ENCODE measurements around the gene DUSP1. TPM values are rescaled to one million over a fixed set of nuclear protein-coding genes. Genes with fewer than 3 reads are reported as not detected.

DUSP1 gene
- total and polyA plus RNA-seq, 9 of the 15 experiments (the other 6 are each of a cell fraction or from before 2014, with no cell fraction given): 2.1 to 14.2 (median 8.5) TPM

DNA sequence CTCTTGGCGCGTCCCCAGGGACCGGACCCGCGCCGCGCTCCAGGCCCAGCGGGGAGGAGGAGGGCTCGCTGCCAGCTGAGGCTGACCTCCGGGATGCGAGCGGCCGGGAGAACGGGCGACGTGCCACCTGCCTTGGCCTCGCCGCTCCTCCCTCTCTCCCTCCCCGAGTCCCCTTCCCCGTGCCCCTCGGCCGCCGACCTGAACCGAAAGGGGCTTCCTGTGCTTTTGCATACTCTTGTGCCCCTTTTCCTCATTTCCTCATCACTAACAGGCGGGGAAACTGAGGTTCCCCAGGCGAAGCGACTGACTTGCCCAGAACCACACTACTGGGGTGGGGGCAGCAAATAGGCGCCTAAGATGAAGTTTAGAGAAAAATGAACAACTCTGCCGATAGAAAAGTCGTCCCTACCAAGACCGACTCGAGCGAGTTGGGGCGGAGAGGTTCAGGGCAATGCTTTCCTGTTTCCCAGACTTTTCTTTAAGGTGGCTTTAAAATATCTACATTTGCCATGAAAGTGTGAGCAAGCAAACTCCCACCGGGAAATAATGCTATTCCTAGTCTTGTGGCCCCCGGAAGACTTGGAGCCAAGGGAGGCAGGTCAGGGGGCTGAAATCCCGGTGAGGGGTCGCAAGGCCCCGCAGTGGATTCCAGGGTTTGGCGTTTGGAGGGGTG is 580 bp upstream of the DUSP1 start (continued):
- TF ChIP-seq ASH1L (IDR thresholded peaks at IDR 0.05; ENCODE audit: borderline replicate concordance, low read depth, partially characterized antibody) (no peak), GATAD2A (IDR thresholded peaks at IDR 0.05) (no peak), ZNF143 (CRISPR knock-in tag; IDR thresholded peaks at IDR 0.05) (no peak), RB1 (IDR thresholded peaks at IDR 0.05; ENCODE audit: low read depth) (0 out of 2 replicates have a peak, but pooled peaks have one; percentile 5), CEBPG (CRISPR knock-in tag; IDR thresholded peaks at IDR 0.05) (no peak), CEBPG (tag; conservative IDR thresholded peaks at IDR 0.05 in 1 of 2, IDR thresholded peaks at IDR 0.05 in 1 of 2) (no peak), BHLHE40 (IDR thresholded peaks at IDR 0.05; ENCODE audit: low read length) (no peak), RNF2 (IDR thresholded peaks at IDR 0.05) (no peak), RBM15 (IDR thresholded peaks at IDR 0.05; ENCODE audit: insufficient read depth, low read length) (no peak), NFRKB (IDR thresholded peaks at IDR 0.05; ENCODE audit: low read depth) (peak; percentile 69), SMARCC2 (IDR thresholded peaks at IDR 0.05; ENCODE audit: low read depth) (no peak; the same call in 1 of the 2 replicates), ZC3H4 (CRISPR knock-in tag; IDR thresholded peaks at IDR 0.05; ENCODE audit: borderline replicate concordance) (peak; percentile 86; the same call in 1 of the 2 replicates), GABPA (tag; conservative IDR thresholded peaks at IDR 0.05; ENCODE audit: low read depth) (no peak), BRD4 (IDR thresholded peaks at IDR 0.05) (peak; percentile 33), HNRNPL (IDR thresholded peaks at IDR 0.05; ENCODE audit: low read depth, low read length) (no peak), MTA3 (IDR thresholded peaks at IDR 0.05; ENCODE audit: borderline replicate concordance) (no peak), HLTF (IDR thresholded peaks at IDR 0.05) (no peak), ZNF316 (IDR thresholded peaks at IDR 0.05) (no peak), ZNF274 (IDR thresholded peaks at IDR 0.05; ENCODE audit: borderline replicate concordance, low read depth, low read length) (no peak), AFF4 (CRISPR knock-in tag; IDR thresholded peaks at IDR 0.05) (no peak), ZNF77 (CRISPR knock-in tag; IDR thresholded peaks at IDR 0.05) (no peak)
- TF ChIP-seq, protein P1, sequence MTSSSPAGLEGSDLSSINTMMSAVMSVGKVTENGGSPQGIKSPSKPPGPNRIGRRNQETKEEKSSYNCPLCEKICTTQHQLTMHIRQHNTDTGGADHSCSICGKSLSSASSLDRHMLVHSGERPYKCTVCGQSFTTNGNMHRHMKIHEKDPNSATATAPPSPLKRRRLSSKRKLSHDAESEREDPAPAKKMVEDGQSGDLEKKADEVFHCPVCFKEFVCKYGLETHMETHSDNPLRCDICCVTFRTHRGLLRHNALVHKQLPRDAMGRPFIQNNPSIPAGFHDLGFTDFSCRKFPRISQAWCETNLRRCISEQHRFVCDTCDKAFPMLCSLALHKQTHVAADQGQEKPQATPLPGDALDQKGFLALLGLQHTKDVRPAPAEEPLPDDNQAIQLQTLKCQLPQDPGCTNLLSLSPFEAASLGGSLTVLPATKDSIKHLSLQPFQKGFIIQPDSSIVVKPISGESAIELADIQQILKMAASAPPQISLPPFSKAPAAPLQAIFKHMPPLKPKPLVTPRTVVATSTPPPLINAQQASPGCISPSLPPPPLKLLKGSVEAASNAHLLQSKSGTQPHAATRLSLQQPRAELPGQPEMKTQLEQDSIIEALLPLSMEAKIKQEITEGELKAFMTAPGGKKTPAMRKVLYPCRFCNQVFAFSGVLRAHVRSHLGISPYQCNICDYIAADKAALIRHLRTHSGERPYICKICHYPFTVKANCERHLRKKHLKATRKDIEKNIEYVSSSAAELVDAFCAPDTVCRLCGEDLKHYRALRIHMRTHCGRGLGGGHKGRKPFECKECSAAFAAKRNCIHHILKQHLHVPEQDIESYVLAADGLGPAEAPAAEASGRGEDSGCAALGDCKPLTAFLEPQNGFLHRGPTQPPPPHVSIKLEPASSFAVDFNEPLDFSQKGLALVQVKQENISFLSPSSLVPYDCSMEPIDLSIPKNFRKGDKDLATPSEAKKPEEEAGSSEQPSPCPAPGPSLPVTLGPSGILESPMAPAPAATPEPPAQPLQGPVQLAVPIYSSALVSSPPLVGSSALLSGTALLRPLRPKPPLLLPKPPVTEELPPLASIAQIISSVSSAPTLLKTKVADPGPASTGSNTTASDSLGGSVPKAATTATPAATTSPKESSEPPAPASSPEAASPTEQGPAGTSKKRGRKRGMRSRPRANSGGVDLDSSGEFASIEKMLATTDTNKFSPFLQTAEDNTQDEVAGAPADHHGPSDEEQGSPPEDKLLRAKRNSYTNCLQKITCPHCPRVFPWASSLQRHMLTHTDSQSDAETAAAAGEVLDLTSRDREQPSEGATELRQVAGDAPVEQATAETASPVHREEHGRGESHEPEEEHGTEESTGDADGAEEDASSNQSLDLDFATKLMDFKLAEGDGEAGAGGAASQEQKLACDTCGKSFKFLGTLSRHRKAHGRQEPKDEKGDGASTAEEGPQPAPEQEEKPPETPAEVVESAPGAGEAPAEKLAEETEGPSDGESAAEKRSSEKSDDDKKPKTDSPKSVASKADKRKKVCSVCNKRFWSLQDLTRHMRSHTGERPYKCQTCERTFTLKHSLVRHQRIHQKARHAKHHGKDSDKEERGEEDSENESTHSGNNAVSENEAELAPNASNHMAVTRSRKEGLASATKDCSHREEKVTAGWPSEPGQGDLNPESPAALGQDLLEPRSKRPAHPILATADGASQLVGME (CRISPR knock-in tag; IDR thresholded peaks at IDR 0.05): no peak
